Measurements from ENCODE around the gene TYW1. TPM values are rescaled to one million over a fixed set of nuclear protein-coding genes. Genes with fewer than 3 reads are reported as not detected.

The TYW1 gene
- total RNA-seq, 1 donor = 14.8 TPM

DNA sequence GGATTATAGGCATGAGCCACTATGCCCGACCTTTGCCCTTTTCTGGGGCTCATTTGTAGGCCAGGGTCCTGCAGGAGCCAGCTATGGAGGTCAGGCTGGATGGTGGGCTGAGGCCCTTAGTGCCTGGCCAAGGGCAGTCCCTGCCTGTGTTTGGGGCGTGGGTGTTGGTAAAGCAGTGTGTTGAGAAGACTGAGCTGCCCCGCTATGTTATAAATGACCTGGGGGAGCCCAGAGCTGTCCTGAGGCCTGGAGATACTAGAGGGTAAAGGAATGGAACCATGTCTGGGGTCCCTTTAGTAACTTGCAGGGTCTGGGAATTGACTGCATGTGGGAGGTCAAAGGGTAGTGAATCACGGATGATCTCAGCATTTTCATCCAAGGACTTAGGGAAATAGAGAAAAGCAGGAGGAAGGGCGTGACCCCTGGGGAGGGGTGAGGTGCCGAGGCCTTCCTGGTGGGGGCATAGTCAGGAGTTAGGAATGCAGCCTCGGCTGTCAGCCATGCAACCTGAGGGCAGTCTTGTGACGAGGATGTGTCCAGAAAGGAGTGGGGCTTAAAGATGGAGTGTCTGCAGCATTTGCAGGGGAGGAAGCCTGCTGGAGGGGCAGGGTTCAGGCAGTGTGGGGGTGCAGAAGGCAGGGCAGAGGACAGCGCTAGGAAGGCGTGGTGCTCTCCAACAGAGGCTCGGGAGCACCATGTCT lies 44.1 kb upstream of the TYW1 start:
- Histone ChIP-seq H3K27ac (ENCODE audit: low read depth, low read length) (peak overlapping the region; percentile 51), H3K27me3 (ENCODE audit: insufficient read depth, low read length) (no peaks in the 10 kb centered on the region), H3K4me1 (ENCODE audit: insufficient read depth, low read length) (peaks cover 6% of the 10 kb centered on the region), H4K20me1 (ENCODE audit: insufficient read depth, low read length) (peaks cover 3% of the 10 kb centered on the region), H3K36me3 (ENCODE audit: insufficient read depth, low read length) (peaks cover 85% of the 10 kb centered on the region), H3K79me2 (ENCODE audit: insufficient read depth, low read length) (no peaks in the 10 kb centered on the region), H3K4me2 (ENCODE audit: insufficient read depth, low read length) (no peak overlapping the region), H2AFZ (ENCODE audit: low read length) (no peak overlapping the region), H3K4me3 (ENCODE audit: insufficient read depth, low read length) (no peak overlapping the region), H3K9me3 (ENCODE audit: low read depth, low read length) (no peaks in the 10 kb centered on the region)
- peak; percentile 84 for DNase-seq (ENCODE audit: insufficient read length, low spot score, missing footprints)
- TF ChIP-seq, protein P1, sequence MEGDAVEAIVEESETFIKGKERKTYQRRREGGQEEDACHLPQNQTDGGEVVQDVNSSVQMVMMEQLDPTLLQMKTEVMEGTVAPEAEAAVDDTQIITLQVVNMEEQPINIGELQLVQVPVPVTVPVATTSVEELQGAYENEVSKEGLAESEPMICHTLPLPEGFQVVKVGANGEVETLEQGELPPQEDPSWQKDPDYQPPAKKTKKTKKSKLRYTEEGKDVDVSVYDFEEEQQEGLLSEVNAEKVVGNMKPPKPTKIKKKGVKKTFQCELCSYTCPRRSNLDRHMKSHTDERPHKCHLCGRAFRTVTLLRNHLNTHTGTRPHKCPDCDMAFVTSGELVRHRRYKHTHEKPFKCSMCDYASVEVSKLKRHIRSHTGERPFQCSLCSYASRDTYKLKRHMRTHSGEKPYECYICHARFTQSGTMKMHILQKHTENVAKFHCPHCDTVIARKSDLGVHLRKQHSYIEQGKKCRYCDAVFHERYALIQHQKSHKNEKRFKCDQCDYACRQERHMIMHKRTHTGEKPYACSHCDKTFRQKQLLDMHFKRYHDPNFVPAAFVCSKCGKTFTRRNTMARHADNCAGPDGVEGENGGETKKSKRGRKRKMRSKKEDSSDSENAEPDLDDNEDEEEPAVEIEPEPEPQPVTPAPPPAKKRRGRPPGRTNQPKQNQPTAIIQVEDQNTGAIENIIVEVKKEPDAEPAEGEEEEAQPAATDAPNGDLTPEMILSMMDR (IDR thresholded peaks at IDR 0.05; ENCODE audit: extremely low read depth, low read depth, low read length) = no peak

DNA sequence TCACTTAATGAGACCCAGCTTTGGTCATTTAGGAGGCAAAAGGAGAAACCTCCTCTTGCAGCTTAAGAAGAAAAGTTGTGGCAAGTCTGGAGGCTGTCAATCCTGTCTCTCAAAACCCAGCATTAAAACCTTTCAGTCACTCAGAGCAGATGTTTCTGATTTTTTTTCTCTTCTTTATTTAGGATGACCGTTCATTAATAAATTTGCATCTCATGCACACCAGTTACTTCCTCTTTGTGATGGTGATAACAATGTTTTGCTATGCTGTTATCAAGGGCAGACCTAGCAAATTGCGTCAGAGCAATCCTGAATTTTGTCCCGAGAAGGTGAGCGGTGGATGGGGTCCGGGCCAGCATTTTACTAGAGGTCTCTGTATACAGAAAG lies 43.6 kb upstream of the TYW1 start:
- Histone ChIP-seq H3K79me2 (ENCODE audit: insufficient read depth, low read length) (no peaks in the 10 kb centered on the region), H3K36me3 (ENCODE audit: insufficient read depth, low read length) (peaks cover 86% of the 10 kb centered on the region), H4K20me1 (ENCODE audit: insufficient read depth, low read length) (peaks cover 3% of the 10 kb centered on the region), H3K4me1 (ENCODE audit: insufficient read depth, low read length) (peaks cover 6% of the 10 kb centered on the region), H2AFZ (ENCODE audit: low read length) (no peak overlapping the region), H3K4me2 (ENCODE audit: insufficient read depth, low read length) (no peak overlapping the region), H3K27ac (ENCODE audit: low read depth, low read length) (no peak overlapping the region), H3K27me3 (ENCODE audit: insufficient read depth, low read length) (no peaks in the 10 kb centered on the region), H3K4me3 (ENCODE audit: insufficient read depth, low read length) (no peak overlapping the region), H3K9me3 (ENCODE audit: low read depth, low read length) (no peaks in the 10 kb centered on the region)
- TF ChIP-seq, protein P1 (IDR thresholded peaks at IDR 0.05; ENCODE audit: extremely low read depth, low read depth, low read length) = no peak
- no peak for DNase-seq (ENCODE audit: insufficient read length, low spot score, missing footprints)

DNA sequence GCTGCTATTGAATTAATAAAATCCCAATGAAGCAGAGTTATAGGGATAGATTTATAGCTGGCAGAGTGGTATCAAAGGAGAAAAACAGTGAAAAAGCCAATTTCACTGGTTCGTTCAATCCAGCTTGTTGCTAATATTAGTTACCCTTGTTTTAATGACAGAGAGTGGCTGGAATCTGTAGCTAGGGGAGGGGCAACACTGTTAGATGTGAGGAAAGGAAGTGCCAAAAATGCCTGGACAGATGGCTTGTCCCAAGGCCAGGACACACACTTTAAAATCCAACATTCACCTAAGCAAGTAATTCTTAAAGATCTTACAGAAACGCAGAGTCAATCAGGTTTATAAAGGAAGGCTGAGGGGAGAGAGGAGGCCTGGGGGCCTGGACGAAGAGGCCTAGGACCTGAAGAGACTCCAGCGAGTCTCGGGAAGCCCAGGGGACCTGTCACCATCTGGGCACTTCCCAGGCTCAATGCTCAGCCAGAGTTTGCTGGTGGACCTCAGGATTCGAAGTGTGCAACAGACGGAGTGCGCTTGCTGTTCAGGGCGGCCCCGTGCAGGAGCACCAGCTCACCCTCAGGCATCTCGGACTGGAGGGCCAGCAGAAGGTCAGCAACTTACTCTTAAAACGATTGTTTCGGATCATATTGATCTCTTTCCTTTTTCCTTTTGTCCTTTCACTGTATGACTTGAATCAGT lies 38.9 kb upstream of the TYW1 start:
- H3K4me2 ChIP-seq (ENCODE audit: insufficient read depth, low read length) = no peak overlapping the region

More for the DNA sequence above, 38.9 kb upstream of the TYW1 start:
- Histone ChIP-seq H3K27me3 (ENCODE audit: insufficient read depth, low read length) (no peaks in the 10 kb centered on the region), H3K27ac (ENCODE audit: low read depth, low read length) (no peak overlapping the region), H3K9me3 (ENCODE audit: low read depth, low read length) (no peaks in the 10 kb centered on the region), H3K79me2 (ENCODE audit: insufficient read depth, low read length) (no peaks in the 10 kb centered on the region), H3K4me1 (ENCODE audit: insufficient read depth, low read length) (no peaks in the 10 kb centered on the region), H3K4me3 (ENCODE audit: insufficient read depth, low read length) (no peak overlapping the region), H4K20me1 (ENCODE audit: insufficient read depth, low read length) (peaks cover 2% of the 10 kb centered on the region), H2AFZ (ENCODE audit: low read length) (no peak overlapping the region), H3K36me3 (ENCODE audit: insufficient read depth, low read length) (peaks cover 56% of the 10 kb centered on the region)
- DNase-seq (ENCODE audit: insufficient read length, low spot score, missing footprints) = no peak
- TF ChIP-seq, protein P1 (IDR thresholded peaks at IDR 0.05; ENCODE audit: extremely low read depth, low read depth, low read length) = no peak
